ENCODE data around the gene LCTL.

The LCTL gene

GRCh38 chr15:66588971-66589370, 23.2 kb upstream of the LCTL start:
- Histone ChIP-seq H3K27me3 (ENCODE audit: control insufficient read depth, low read length) (no peaks in the 10 kb centered on the region), H3K4me2 (ENCODE audit: low read length) (no peak overlapping the region), H3K4me1 (ENCODE audit: control insufficient read depth, low read length) (peaks cover 6% of the 10 kb centered on the region; the same call in 1 of the 2 replicates), H3K27ac (ENCODE audit: low read depth, low read length) (no peak overlapping the region), H3K9me2 (replicated peaks; ENCODE audit: control insufficient read depth, low read length) (no peaks in the 10 kb centered on the region), H3K9me3 (ENCODE audit: control insufficient read depth, insufficient read depth, low read length) (no peaks in the 10 kb centered on the region), H3K79me2 (ENCODE audit: control insufficient read depth, low read length) (no peaks in the 10 kb centered on the region), H4K20me1 (ENCODE audit: control insufficient read depth, insufficient read depth, low read depth, low read length) (no peaks in the 10 kb centered on the region), H3F3A (ENCODE audit: control insufficient read depth, insufficient read depth) (peaks cover 2% of the 10 kb centered on the region; the same call in 1 of the 2 replicates), H3K36me3 (ENCODE audit: control insufficient read depth, low read length) (no peaks in the 10 kb centered on the region), H3K4me3 (ENCODE audit: low read length) (no peak overlapping the region)
- TF ChIP-seq EZH2phosphoT487 (IDR thresholded peaks at IDR 0.05; ENCODE audit: borderline replicate concordance, low read length) (no peak), CTCF (IDR thresholded peaks at IDR 0.05; ENCODE audit: low read depth, low read length, poor library complexity, severe bottlenecking) (no peak)

- Histone ChIP-seq H3K4me3 (ENCODE audit: low read length) (no peak overlapping the region), H3K27me3 (ENCODE audit: control insufficient read depth, low read length) (no peaks in the 10 kb centered on the region), H3K4me1 (ENCODE audit: control insufficient read depth, low read length) (peaks cover 6% of the 10 kb centered on the region; the same call in 1 of the 2 replicates), H3F3A (ENCODE audit: control insufficient read depth, insufficient read depth) (peaks cover 2% of the 10 kb centered on the region; the same call in 1 of the 2 replicates), H4K20me1 (ENCODE audit: control insufficient read depth, insufficient read depth, low read depth, low read length) (no peaks in the 10 kb centered on the region), H3K79me2 (ENCODE audit: control insufficient read depth, low read length) (no peaks in the 10 kb centered on the region), H3K36me3 (ENCODE audit: control insufficient read depth, low read length) (no peaks in the 10 kb centered on the region), H3K9me3 (ENCODE audit: control insufficient read depth, insufficient read depth, low read length) (no peaks in the 10 kb centered on the region), H3K4me2 (ENCODE audit: low read length) (no peak overlapping the region), H3K9me2 (replicated peaks; ENCODE audit: control insufficient read depth, low read length) (no peaks in the 10 kb centered on the region), H3K27ac (ENCODE audit: low read depth, low read length) (no peak overlapping the region)
- TF ChIP-seq EZH2phosphoT487 (IDR thresholded peaks at IDR 0.05; ENCODE audit: borderline replicate concordance, low read length): no peak
- peak; percentile 52 for TF ChIP-seq CTCF (IDR thresholded peaks at IDR 0.05; ENCODE audit: low read depth, low read length, poor library complexity, severe bottlenecking)
Measured at GRCh38 chr15:66588537-66588936, 22.7 kb upstream of the LCTL start.

GRCh38 chr15:66587749-66588148, 22.0 kb upstream of the LCTL start:
- Histone ChIP-seq H3K27me3 (ENCODE audit: control insufficient read depth, low read length) (no peaks in the 10 kb centered on the region), H4K20me1 (ENCODE audit: control insufficient read depth, insufficient read depth, low read depth, low read length) (no peaks in the 10 kb centered on the region), H3K79me2 (ENCODE audit: control insufficient read depth, low read length) (no peaks in the 10 kb centered on the region), H3K4me2 (ENCODE audit: low read length) (no peak overlapping the region), H3K4me1 (ENCODE audit: control insufficient read depth, low read length) (peaks cover 6% of the 10 kb centered on the region; the same call in 1 of the 2 replicates), H3K36me3 (ENCODE audit: control insufficient read depth, low read length) (no peaks in the 10 kb centered on the region), H3K4me3 (ENCODE audit: low read length) (no peak overlapping the region), H3F3A (ENCODE audit: control insufficient read depth, insufficient read depth) (peaks cover 2% of the 10 kb centered on the region; the same call in 1 of the 2 replicates), H3K9me2 (replicated peaks; ENCODE audit: control insufficient read depth, low read length) (no peaks in the 10 kb centered on the region), H3K27ac (ENCODE audit: low read depth, low read length) (no peak overlapping the region), H3K9me3 (ENCODE audit: control insufficient read depth, insufficient read depth, low read length) (no peaks in the 10 kb centered on the region)
- no peak for TF ChIP-seq CTCF (IDR thresholded peaks at IDR 0.05; ENCODE audit: low read depth, low read length, poor library complexity, severe bottlenecking)
- TF ChIP-seq EZH2phosphoT487 (IDR thresholded peaks at IDR 0.05; ENCODE audit: borderline replicate concordance, low read length): no peak

All from DOHH2 (cell line).